ENCODE data around the gene CHRNA4. TPM values are rescaled to one million over a fixed set of nuclear protein-coding genes. Genes with fewer than 3 reads are reported as not detected.

CHRNA4 gene
- total and polyA plus RNA-seq, 2 donors (not counting 3 experiments of a cell fraction or from before 2014, with no cell fraction given) = not detected

- CTCF ChIA-PET = interaction anchor here (2.2 kb wide), 1 partner anchor 11 kb away, joined by 9 read pairs; no protein-coding TSS in a partner anchor
- FAIRE-seq (no peak), DNase-seq (ENCODE audit: low read depth, low spot score) (no peak)
- Histone ChIP-seq H3K4me3 (replicated peaks in 1 of 3; ENCODE audit: insufficient read depth in 1 of 3, low read depth in 1 of 3, low read length in 3 of 3) (no peak overlapping the region), H3K9me1 (replicated peaks; ENCODE audit: control insufficient read depth, extremely low read depth, insufficient read depth, low read length) (no peaks in the 10 kb centered on the region), H2AFZ (ENCODE audit: low read depth, low read length) (no peak overlapping the region), H3K36me3 (ENCODE audit: control insufficient read depth in 2 of 2, extremely low read depth in 1 of 2, insufficient read depth in 2 of 2, low read length in 2 of 2) (no peaks in the 10 kb centered on the region), H3K27ac (ENCODE audit: insufficient read depth, low read depth, low read length) (no peak overlapping the region), H3K4me1 (ENCODE audit: control insufficient read depth, extremely low read depth, insufficient read depth, low read length) (no peaks in the 10 kb centered on the region), H3K27me3 (ENCODE audit: control insufficient read depth in 2 of 2, insufficient read depth in 2 of 2, low read length in 2 of 2) (peaks cover 0 to 4% of the 10 kb centered on the region in 2 experiments), H3K9ac (replicated peaks; ENCODE audit: extremely low read depth, insufficient read depth, low read length) (no peak overlapping the region), H3K79me2 (ENCODE audit: control insufficient read depth, insufficient read depth, low read length) (no peaks in the 10 kb centered on the region), H3K9me3 (replicated peaks; ENCODE audit: control insufficient read depth, insufficient read depth, low read length) (no peaks in the 10 kb centered on the region), H4K20me1 (replicated peaks; ENCODE audit: control insufficient read depth, extremely low read depth, insufficient read depth, low read length) (no peaks in the 10 kb centered on the region), H3K4me2 (ENCODE audit: insufficient read depth, low read length) (no peak overlapping the region)
- no TSS peak for BruUV-seq (replicated peaks)
- dilution Hi-C loops (cut with MboI; ENCODE audit: extremely low pct_ligation_motif_present, low sequenced_read_pairs) = no loop called here
- POLR2A ChIA-PET = no interaction called here
- no peak for TF ChIP-seq MYC (IDR thresholded peaks at IDR 0.05; ENCODE audit: low read depth, low read length)
- no peak for TF ChIP-seq MAX (IDR thresholded peaks at IDR 0.05; ENCODE audit: insufficient read depth, insufficient read length)
- no peak for TF ChIP-seq FOS (IDR thresholded peaks at IDR 0.05; ENCODE audit: borderline replicate concordance, insufficient read depth, low read length)
- no peak for TF ChIP-seq POLR2A (IDR thresholded peaks at IDR 0.05; ENCODE audit: low read depth, low read length)
- no peak for TF ChIP-seq CTCF (IDR thresholded peaks at IDR 0.05; ENCODE audit: extremely low read depth in 1 of 2, insufficient read depth in 1 of 2, low read depth in 1 of 2, low read length in 2 of 2)
- TF ChIP-seq GATA2 (IDR thresholded peaks at IDR 0.05; ENCODE audit: insufficient read depth, insufficient read length, low read depth, low read length) = no peak
- TF ChIP-seq POLR2AphosphoS5 (IDR thresholded peaks at IDR 0.05; ENCODE audit: insufficient read depth, low read depth, low read length) = no peak
- no peak for TF ChIP-seq JUN (IDR thresholded peaks at IDR 0.05; ENCODE audit: borderline replicate concordance, insufficient read depth, insufficient read length, low read depth)
- no peak for TF ChIP-seq EZH2 (IDR thresholded peaks at IDR 0.05; ENCODE audit: borderline replicate concordance, low read depth, low read length, severe bottlenecking)
- intact Hi-C loops (cut with micrococcal nuclease) = no loop called here
Observed at GRCh38 chr20:63320616-63321147, 40.5 kb downstream of the CHRNA4 start.

All from endothelial cell of umbilical vein (primary cell).